ENCODE results near the gene CFAP100. TPM values are rescaled to one million over a fixed set of nuclear protein-coding genes. Genes with fewer than 3 reads are reported as not detected.

The CFAP100 gene
- total RNA-seq, 1 donor from 2014 or later = not detected

GRCh38 chr3:126422571-126423091 lies 27.9 kb downstream of the CFAP100 start:
- Histone ChIP-seq H3K79me2 (ENCODE audit: low read depth) (no peaks in the 10 kb centered on the region), H3K9me3 (ENCODE audit: low read depth) (peaks cover 6% of the 10 kb centered on the region), H3K36me3 (no peaks in the 10 kb centered on the region), H3K4me3 (no peak overlapping the region), H3K27ac (no peak overlapping the region), H3F3A (ENCODE audit: low read depth) (no peaks in the 10 kb centered on the region), H3K4me2 (no peak overlapping the region), H3K27me3 (no peaks in the 10 kb centered on the region), H3K9ac (no peak overlapping the region), H4K20me1 (ENCODE audit: low read depth) (no peaks in the 10 kb centered on the region), H2AFZ (replicated peaks) (no peak overlapping the region), H3K4me1 (no peaks in the 10 kb centered on the region)
- H3K9me3 Mint-ChIP-seq = peaks cover 15% of the 10 kb centered on the region
- no peak overlapping the region for H3K27ac Mint-ChIP-seq
- H3K27me3 Mint-ChIP-seq (ENCODE audit: insufficient read depth, low read depth) = peaks cover 2% of the 10 kb centered on the region
- H3K4me3 Mint-ChIP-seq = no peak overlapping the region
- TF ChIP-seq, protein P1, sequence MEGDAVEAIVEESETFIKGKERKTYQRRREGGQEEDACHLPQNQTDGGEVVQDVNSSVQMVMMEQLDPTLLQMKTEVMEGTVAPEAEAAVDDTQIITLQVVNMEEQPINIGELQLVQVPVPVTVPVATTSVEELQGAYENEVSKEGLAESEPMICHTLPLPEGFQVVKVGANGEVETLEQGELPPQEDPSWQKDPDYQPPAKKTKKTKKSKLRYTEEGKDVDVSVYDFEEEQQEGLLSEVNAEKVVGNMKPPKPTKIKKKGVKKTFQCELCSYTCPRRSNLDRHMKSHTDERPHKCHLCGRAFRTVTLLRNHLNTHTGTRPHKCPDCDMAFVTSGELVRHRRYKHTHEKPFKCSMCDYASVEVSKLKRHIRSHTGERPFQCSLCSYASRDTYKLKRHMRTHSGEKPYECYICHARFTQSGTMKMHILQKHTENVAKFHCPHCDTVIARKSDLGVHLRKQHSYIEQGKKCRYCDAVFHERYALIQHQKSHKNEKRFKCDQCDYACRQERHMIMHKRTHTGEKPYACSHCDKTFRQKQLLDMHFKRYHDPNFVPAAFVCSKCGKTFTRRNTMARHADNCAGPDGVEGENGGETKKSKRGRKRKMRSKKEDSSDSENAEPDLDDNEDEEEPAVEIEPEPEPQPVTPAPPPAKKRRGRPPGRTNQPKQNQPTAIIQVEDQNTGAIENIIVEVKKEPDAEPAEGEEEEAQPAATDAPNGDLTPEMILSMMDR (IDR thresholded peaks at IDR 0.05) = no peak
- no peak for TF ChIP-seq EZH2phosphoT487 (IDR thresholded peaks at IDR 0.05)
- TF ChIP-seq EZH2 (IDR thresholded peaks at IDR 0.05) = no peak
- peaks cover 5% of the 10 kb centered on the region for H3K4me1 Mint-ChIP-seq
- peaks cover 7% of the 10 kb centered on the region for H3K36me3 Mint-ChIP-seq
- DNase-seq (ENCODE audit: low spot score) = no peak

GRCh38 chr3:126423191-126424038 lies 28.7 kb downstream of the CFAP100 start:
- Mint-ChIP-seq H3K4me1 (peaks cover 5% of the 10 kb centered on the region), H3K27ac (no peak overlapping the region)

DNA sequence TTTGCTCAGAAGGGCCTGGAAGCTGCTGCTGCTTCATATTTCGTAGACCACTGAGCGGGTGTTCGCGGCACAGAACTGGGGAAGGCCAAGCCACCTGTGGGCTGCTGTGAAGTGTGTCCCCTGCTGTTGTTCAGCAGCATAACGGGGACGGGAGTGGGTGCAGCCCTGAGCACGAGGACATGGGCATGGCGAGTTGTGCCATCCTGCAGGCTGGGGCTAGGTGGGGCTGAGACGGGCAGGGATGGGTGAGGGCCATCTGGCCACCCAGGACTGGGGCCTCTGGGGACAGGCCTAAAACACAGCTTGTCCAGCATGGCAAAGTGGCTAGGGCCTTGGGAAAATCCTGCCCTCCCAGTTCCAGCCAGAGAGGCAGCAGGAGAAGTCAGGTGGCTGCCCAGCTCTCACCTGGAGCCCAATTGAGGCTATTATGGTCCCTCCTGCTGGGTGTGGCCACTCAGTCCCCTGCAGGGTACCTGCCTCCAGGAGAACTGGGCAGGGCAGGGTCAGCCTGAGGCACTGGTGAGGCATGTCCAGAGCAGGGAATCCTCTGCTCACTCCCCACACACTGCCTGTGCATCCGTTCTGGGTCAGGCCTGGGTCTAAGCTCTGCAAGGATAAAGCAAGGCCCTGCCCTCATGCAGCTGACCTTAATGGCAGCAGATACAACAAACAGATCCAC lies 29.5 kb downstream of the CFAP100 start:
- Histone ChIP-seq H3K27me3 (no peaks in the 10 kb centered on the region), H3K27ac (no peak overlapping the region), H3K4me2 (no peak overlapping the region), H3K79me2 (ENCODE audit: low read depth) (no peaks in the 10 kb centered on the region), H4K20me1 (ENCODE audit: low read depth) (no peaks in the 10 kb centered on the region), H3K4me3 (no peak overlapping the region), H3K36me3 (no peaks in the 10 kb centered on the region), H2AFZ (replicated peaks) (no peak overlapping the region), H3F3A (ENCODE audit: low read depth) (no peaks in the 10 kb centered on the region), H3K9me3 (ENCODE audit: low read depth) (peaks cover 6% of the 10 kb centered on the region), H3K4me1 (no peaks in the 10 kb centered on the region), H3K9ac (no peak overlapping the region)
- Mint-ChIP-seq H3K4me1 (peaks cover 5% of the 10 kb centered on the region), H3K36me3 (peaks cover 7% of the 10 kb centered on the region), H3K27me3 (ENCODE audit: insufficient read depth, low read depth) (peaks cover 2% of the 10 kb centered on the region), H3K9me3 (peaks cover 17% of the 10 kb centered on the region), H3K4me3 (no peak overlapping the region), H3K27ac (no peak overlapping the region)
- no peak for TF ChIP-seq EZH2 (IDR thresholded peaks at IDR 0.05)
- TF ChIP-seq, protein P1 (IDR thresholded peaks at IDR 0.05) = no peak
- DNase-seq (ENCODE audit: low spot score) = no peak

More at GRCh38 chr3:126423191-126424038, 28.7 kb downstream of the CFAP100 start:
- H3K4me2 ChIP-seq = no peak overlapping the region
- no peaks in the 10 kb centered on the region for H3K27me3 ChIP-seq
- no peak for DNase-seq (ENCODE audit: low spot score)
- no peaks in the 10 kb centered on the region for H3K79me2 ChIP-seq (ENCODE audit: low read depth)
- no peak for TF ChIP-seq EZH2 (IDR thresholded peaks at IDR 0.05)
- H3K4me1 ChIP-seq = no peaks in the 10 kb centered on the region
- H3K36me3 ChIP-seq = no peaks in the 10 kb centered on the region
- peaks cover 2% of the 10 kb centered on the region for H3K27me3 Mint-ChIP-seq (ENCODE audit: insufficient read depth, low read depth)
- H3K4me3 Mint-ChIP-seq = no peak overlapping the region
- H3K36me3 Mint-ChIP-seq = peaks cover 7% of the 10 kb centered on the region
- peaks cover 6% of the 10 kb centered on the region for H3K9me3 ChIP-seq (ENCODE audit: low read depth)
- no peaks in the 10 kb centered on the region for H4K20me1 ChIP-seq (ENCODE audit: low read depth)
- no peak overlapping the region for H3K27ac ChIP-seq
- no peak overlapping the region for H3K9ac ChIP-seq
- no peak overlapping the region for H3K4me3 ChIP-seq
- H3F3A ChIP-seq (ENCODE audit: low read depth) = no peaks in the 10 kb centered on the region
- peaks cover 17% of the 10 kb centered on the region for H3K9me3 Mint-ChIP-seq
- H2AFZ ChIP-seq (replicated peaks) = no peak overlapping the region

All from neural progenitor cell (in vitro differentiated cells).